NCI-H2171 treated with DMSO at 0.1 percent for 48 hours (cell line): ENCODE data around the gene AQP5.

Experiments used
- DNase-seq: peaks from one replicate; lab custom pipeline; 2025; lab: John Stamatoyannopoulos, UW

Gene AQP5

GRCh38 chr12:49950273-49951251, 11.1 kb upstream of the AQP5 start, which contains the start of gene AQP2:
Gene AQP2 (plus strand): TSS chr12:49950737. CDS start chr12:49950831, 94 bp downstream.
- no peak for DNase-seq

GRCh38 chr12:49951411-49952240, 10.0 kb upstream of the AQP5 start:
- DNase-seq = no peak

GRCh38 chr12:49952391-49953055, 9.1 kb upstream of the AQP5 start:
- no peak for DNase-seq

GRCh38 chr12:49953151-49953550, 8.5 kb upstream of the AQP5 start:
- no peak for DNase-seq

GRCh38 chr12:49953961-49954846, 7.5 kb upstream of the AQP5 start:
- no peak for DNase-seq

GRCh38 chr12:49954863-49955830, 6.5 kb upstream of the AQP5 start:
- DNase-seq = no peak

GRCh38 chr12:49955899-49956662, 5.6 kb upstream of the AQP5 start:
- DNase-seq = no peak

- no peak for DNase-seq
These were observed 4.8 kb upstream of the AQP5 start for GRCh38 chr12:49956663-49957569.

GRCh38 chr12:49957570-49957967, 4.1 kb upstream of the AQP5 start:
- no peak for DNase-seq

- DNase-seq = no peak
These were observed 1.8 kb upstream of the AQP5 start for GRCh38 chr12:49959685-49960473.

GRCh38 chr12:49960474-49961110, 1.1 kb upstream of the AQP5 start:
- no peak for DNase-seq

GRCh38 chr12:49961993-49962764, 507 bp downstream of the AQP5 start:
- no peak for DNase-seq

- DNase-seq = no peak
These were observed 1.4 kb downstream of the AQP5 start for GRCh38 chr12:49962861-49963765.

- DNase-seq = no peak
These were observed 2.5 kb downstream of the AQP5 start for GRCh38 chr12:49963976-49964815.
